Neural progenitor cell (in vitro differentiated cells): Measurements from ENCODE around the gene SLC28A2. TPM values are rescaled to one million over a fixed set of nuclear protein-coding genes. Genes with fewer than 3 reads are reported as not detected.
A peak's percentile ranks its signal among the peaks of the same experiment; 100 is the strongest.

Experiments used
- DNase-seq: peaks from one replicate; pipeline ENCODE4 v3.0.0-alpha.2; 2016; ENCODE audit warnings: low spot score
- H2AFZ ChIP-seq: fragments of 200-600 bp; sonication (generic); replicated peaks from 2 replicates; pipeline ENCODE4 v1.6.1; 2016; ENCODE audit warnings: antibody characterized with exemption
- H3F3A ChIP-seq: fragments of 200-600 bp; sonication (generic); 2 replicates; pipeline ENCODE4 v1.6.1; 2016; ENCODE audit warnings: antibody characterized with exemption, low read depth
- H3K27ac ChIP-seq: fragments of 200-600 bp; sonication (generic); 2 replicates; pipeline ENCODE4 v1.5.1; 2016; ENCODE audit warnings: mild to moderate bottlenecking
- H3K27me3 ChIP-seq: fragments of 200-600 bp; sonication (generic); 2 replicates; pipeline ENCODE4 v1.6.1; 2016; ENCODE audit warnings: mild to moderate bottlenecking, moderate library complexity
- H3K36me3 ChIP-seq: fragments of 200-600 bp; sonication (generic); 2 replicates; pipeline ENCODE4 v1.5.1; 2016
- H3K4me1 ChIP-seq: fragments of 200-600 bp; sonication (generic); 2 replicates; pipeline ENCODE4 v1.6.1; 2016; ENCODE audit warnings: mixed run types
- H3K4me2 ChIP-seq: fragments of 200-600 bp; sonication (generic); 2 replicates; pipeline ENCODE4 v1.6.1; 2016
- H3K4me3 ChIP-seq: fragments of 200-600 bp; sonication (generic); 2 replicates; pipeline ENCODE4 v1.5.1; 2016
- H3K79me2 ChIP-seq: fragments of 200-600 bp; sonication (generic); 2 replicates; pipeline ENCODE4 v1.6.1; 2016; ENCODE audit warnings: low read depth
- H3K9ac ChIP-seq: fragments of 200-600 bp; sonication (generic); 2 replicates; pipeline ENCODE4 v1.6.1; 2016
- H3K9me3 ChIP-seq: fragments of 200-600 bp; sonication (generic); 2 replicates; pipeline ENCODE4 v1.5.1; 2016; ENCODE audit warnings: low read depth
- H4K20me1 ChIP-seq: fragments of 200-600 bp; sonication (generic); 2 replicates; pipeline ENCODE4 v1.6.1; 2016; ENCODE audit warnings: low read depth
- H3K27ac Mint-ChIP-seq: 3 replicates; pipeline ENCODE4 v1.8.0; 2021; ENCODE audit warnings: mixed read lengths
- H3K27me3 Mint-ChIP-seq: 2 replicates; pipeline ENCODE4 v1.8.0; 2022; ENCODE audit warnings: low read depth, mild to moderate bottlenecking, inconsistent platforms, moderate library complexity, mixed read lengths; ENCODE audit not compliant: insufficient read depth
- H3K36me3 Mint-ChIP-seq: 3 replicates; pipeline ENCODE4 v1.8.0; 2021; ENCODE audit warnings: mixed read lengths
- H3K4me1 Mint-ChIP-seq: 3 replicates; pipeline ENCODE4 v1.8.0; 2021; ENCODE audit warnings: mixed read lengths
- H3K4me3 Mint-ChIP-seq: 3 replicates; pipeline ENCODE4 v1.8.0; 2021; ENCODE audit warnings: mild to moderate bottlenecking, moderate library complexity, mixed read lengths
- H3K9me3 Mint-ChIP-seq: 3 replicates; pipeline ENCODE4 v1.8.0; 2020; ENCODE audit warnings: mixed read lengths
- CTCF ChIP-seq: fragments of 200-600 bp; sonication (generic); IDR thresholded peaks from 2 replicates; pipeline ENCODE4 v1.5.1; 2017; ENCODE audit warnings: antibody characterized with exemption, mild to moderate bottlenecking
- EZH2 ChIP-seq: fragments of 200-600 bp; sonication (generic); IDR thresholded peaks from 2 replicates; pipeline ENCODE4 v1.6.1; 2017; ENCODE audit warnings: antibody characterized with exemption, mild to moderate bottlenecking, moderate library complexity
- EZH2phosphoT487 ChIP-seq: fragments of 200-600 bp; sonication (generic); IDR thresholded peaks from 2 replicates; pipeline ENCODE4 v1.6.1; 2017; ENCODE audit warnings: antibody characterized with exemption
- total RNA-seq: library from RNA; depleted of rRNA; stranded (reverse); fragments of >200 nt; gene quantifications from 2 replicates; pipeline ENCODE4 v1.2.3, GENCODE V29; 2015; ENCODE audit warnings: low replicate concordance

The SLC28A2 gene
- total RNA-seq, 1 donor from 2014 or later: not detected

- no peak for TF ChIP-seq EZH2
- TF ChIP-seq EZH2phosphoT487: no peak
- no peak for TF ChIP-seq CTCF
- no peaks in the 10 kb centered on the region for H3K4me1 Mint-ChIP-seq
- Histone ChIP-seq H2AFZ (no peak overlapping the region), H3K9ac (no peak overlapping the region), H3K79me2 (no peaks in the 10 kb centered on the region), H3K4me3 (no peak overlapping the region), H3K4me2 (no peak overlapping the region), H4K20me1 (no peaks in the 10 kb centered on the region), H3K4me1 (no peaks in the 10 kb centered on the region), H3K36me3 (no peaks in the 10 kb centered on the region), H3K9me3 (no peaks in the 10 kb centered on the region), H3K27me3 (no peaks in the 10 kb centered on the region), H3K27ac (no peak overlapping the region), H3F3A (no peaks in the 10 kb centered on the region)
- H3K27me3 Mint-ChIP-seq: no peaks in the 10 kb centered on the region
- no peaks in the 10 kb centered on the region for H3K36me3 Mint-ChIP-seq
- H3K27ac Mint-ChIP-seq: no peak overlapping the region
- H3K9me3 Mint-ChIP-seq: no peaks in the 10 kb centered on the region
- DNase-seq: no peak
- no peak overlapping the region for H3K4me3 Mint-ChIP-seq
These were observed 67.6 kb downstream of the SLC28A2 start for GRCh38 chr15:45319472-45320214.

GRCh38 chr15:45320581-45321205 is 68.7 kb downstream of the SLC28A2 start:
- no peaks in the 10 kb centered on the region for H3K9me3 ChIP-seq
- no peaks in the 10 kb centered on the region for H3K4me1 ChIP-seq
- no peaks in the 10 kb centered on the region for H3K9me3 Mint-ChIP-seq
- no peak overlapping the region for H3K4me2 ChIP-seq
- no peak overlapping the region for H2AFZ ChIP-seq
- no peaks in the 10 kb centered on the region for H4K20me1 ChIP-seq
- no peaks in the 10 kb centered on the region for H3K79me2 ChIP-seq
- no peak overlapping the region for H3K4me3 ChIP-seq
- no peak for DNase-seq
- no peak overlapping the region for H3K27ac ChIP-seq
- TF ChIP-seq CTCF: no peak
- TF ChIP-seq EZH2: no peak
- TF ChIP-seq EZH2phosphoT487: no peak
- H3K27me3 Mint-ChIP-seq: no peaks in the 10 kb centered on the region
- no peak overlapping the region for H3K4me3 Mint-ChIP-seq
- H3K36me3 Mint-ChIP-seq: no peaks in the 10 kb centered on the region
- no peak overlapping the region for H3K27ac Mint-ChIP-seq
- H3F3A ChIP-seq: no peaks in the 10 kb centered on the region
- no peaks in the 10 kb centered on the region for H3K36me3 ChIP-seq
- peaks cover 3% of the 10 kb centered on the region for H3K4me1 Mint-ChIP-seq
- no peaks in the 10 kb centered on the region for H3K27me3 ChIP-seq
- no peak overlapping the region for H3K9ac ChIP-seq

GRCh38 chr15:45326280-45326679 is 74.2 kb downstream of the SLC28A2 start:
- peak overlapping the region; percentile 13 for H3K4me2 ChIP-seq
- no peak overlapping the region for H3K27ac ChIP-seq
- peak overlapping the region; percentile 50 for H2AFZ ChIP-seq

More at GRCh38 chr15:45326280-45326679, 74.2 kb downstream of the SLC28A2 start:
- Histone ChIP-seq H3F3A (no peaks in the 10 kb centered on the region), H4K20me1 (no peaks in the 10 kb centered on the region), H3K79me2 (no peaks in the 10 kb centered on the region), H3K9me3 (no peaks in the 10 kb centered on the region), H3K4me1 (peaks cover 7% of the 10 kb centered on the region), H3K9ac (no peak overlapping the region), H3K36me3 (no peaks in the 10 kb centered on the region), H3K4me3 (no peak overlapping the region), H3K27me3 (no peaks in the 10 kb centered on the region)
- Mint-ChIP-seq H3K4me3 (peak overlapping the region; percentile 72), H3K27ac (peak overlapping the region; percentile 81), H3K36me3 (no peaks in the 10 kb centered on the region), H3K4me1 (peaks cover 32% of the 10 kb centered on the region), H3K9me3 (no peaks in the 10 kb centered on the region), H3K27me3 (peaks cover 8% of the 10 kb centered on the region)
- TF ChIP-seq CTCF (no peak), EZH2phosphoT487 (no peak), EZH2 (no peak)
- no peak for DNase-seq
